PFSK-1 (cell line): Measurements from ENCODE around the gene HAPLN1.

Experiments
- FOXP2 ChIP-seq: optimal IDR thresholded peaks from 2 replicates; pipeline ENCODE3; 2011; ENCODE audit warnings: borderline replicate concordance, control low read depth, inconsistent platforms; ENCODE audit not compliant: insufficient read depth; ENCODE audit errors: extremely low read length, extremely low read depth
- POLR2AphosphoS5 ChIP-seq: IDR thresholded peaks from 2 replicates; pipeline ENCODE4 v1.6.1; 2012; ENCODE audit warnings: low read depth, mild to moderate bottlenecking, control low read depth, low read length, moderate library complexity
- REST ChIP-seq, 2 experiments: IDR thresholded peaks; 2 replicates each; pipeline versions ENCODE4 v1.6.1 to v1.8.0; 2011 to 2012; ENCODE audit warnings: low read depth in 2 of 2, low read length in 2 of 2, control low read depth in 1 of 2, inconsistent platforms in 1 of 2, mild to moderate bottlenecking in 1 of 2, moderate library complexity in 1 of 2; ENCODE audit not compliant: insufficient read depth in 1 of 2
- SIN3A ChIP-seq: IDR thresholded peaks from 2 replicates; pipeline ENCODE4 v1.6.1; 2012; ENCODE audit warnings: mild to moderate bottlenecking, low read length, moderate library complexity, borderline replicate concordance; ENCODE audit not compliant: insufficient read depth
- TAF1 ChIP-seq: IDR thresholded peaks from 2 replicates; pipeline ENCODE4 v1.6.1; 2012; ENCODE audit warnings: low read length, control low read depth, borderline replicate concordance; ENCODE audit not compliant: insufficient read depth

Gene HAPLN1

GRCh38 chr5:83672158-83672557, 48.5 kb downstream of the HAPLN1 start:
- no peak for TF ChIP-seq FOXP2
- TF ChIP-seq TAF1: no peak
- no peak for TF ChIP-seq REST (IDR thresholded peaks at IDR 0.05; ENCODE audit: insufficient read depth in 1 of 2, low read depth in 2 of 2, low read length in 2 of 2)
- no peak for TF ChIP-seq SIN3A
- no peak for TF ChIP-seq POLR2AphosphoS5

- TF ChIP-seq FOXP2 (no peak), REST (IDR thresholded peaks at IDR 0.05; ENCODE audit: insufficient read depth in 1 of 2, low read depth in 2 of 2, low read length in 2 of 2) (no peak), SIN3A (no peak), POLR2AphosphoS5 (no peak)
These were observed 55.0 kb downstream of the HAPLN1 start for GRCh38 chr5:83665631-83666030.

- no peak for TF ChIP-seq REST (IDR thresholded peaks at IDR 0.05; ENCODE audit: insufficient read depth in 1 of 2, low read depth in 2 of 2, low read length in 2 of 2)
- no peak for TF ChIP-seq FOXP2
- no peak for TF ChIP-seq TAF1
- TF ChIP-seq POLR2AphosphoS5: no peak
- TF ChIP-seq SIN3A: no peak
These were observed 58.1 kb downstream of the HAPLN1 start for GRCh38 chr5:83662558-83662957.

GRCh38 chr5:83657807-83658525, 62.7 kb downstream of the HAPLN1 start:
- TF ChIP-seq FOXP2 (no peak), POLR2AphosphoS5 (no peak)

GRCh38 chr5:83654427-83654994, 66.1 kb downstream of the HAPLN1 start:
- TF ChIP-seq FOXP2: no peak
- no peak for TF ChIP-seq POLR2AphosphoS5

- no peak for TF ChIP-seq FOXP2
- TF ChIP-seq TAF1: no peak
- no peak for TF ChIP-seq SIN3A
- TF ChIP-seq REST (IDR thresholded peaks at IDR 0.05; ENCODE audit: insufficient read depth in 1 of 2, low read depth in 2 of 2, low read length in 2 of 2): no peak
- TF ChIP-seq POLR2AphosphoS5: no peak
These were observed 67.0 kb downstream of the HAPLN1 start for GRCh38 chr5:83653669-83654068.
